Mesendoderm (in vitro differentiated cells): ENCODE measurements around the gene NDUFC2. TPM values are rescaled to one million over a fixed set of nuclear protein-coding genes. Genes with fewer than 3 reads are reported as not detected.
A peak's percentile ranks its signal among the peaks of the same experiment; 100 is the strongest.

ENCODE experiments used
- DNase-seq: peaks from one replicate; pipeline ENCODE4 v3.0.0; 2013
- H2AK5ac ChIP-seq: 2 replicates; pipeline ENCODE4 v1.6.1; 2013; ENCODE audit warnings: low read length, inconsistent platforms
- H2BK120ac ChIP-seq: 2 replicates; pipeline ENCODE4 v1.6.1; 2013; ENCODE audit warnings: low read depth, mild to moderate bottlenecking, low read length, moderate library complexity, mixed read lengths
- H2BK15ac ChIP-seq: replicated peaks from 2 replicates; pipeline ENCODE4 v1.6.1; 2013; ENCODE audit warnings: low read depth, mild to moderate bottlenecking, moderate library complexity
- H2BK5ac ChIP-seq: 2 replicates; pipeline ENCODE4 v1.6.1; 2013; ENCODE audit warnings: low read length, inconsistent platforms
- H3K18ac ChIP-seq: 2 replicates; pipeline ENCODE4 v1.6.1; 2013; ENCODE audit warnings: mild to moderate bottlenecking, low read length, mixed read lengths
- H3K23ac ChIP-seq: one replicate; pipeline ENCODE4 v1.6.1; 2013; ENCODE audit warnings: low read length
- H3K27ac ChIP-seq: 2 replicates; pipeline ENCODE4 v1.5.1; 2013; ENCODE audit warnings: low read depth, mild to moderate bottlenecking, inconsistent platforms, low read length, moderate library complexity
- H3K27me3 ChIP-seq: 2 replicates; pipeline ENCODE4 v1.6.1; 2013; ENCODE audit warnings: low read length, control low read depth, mild to moderate bottlenecking, inconsistent platforms; ENCODE audit not compliant: insufficient read depth, poor library complexity
- H3K36me3 ChIP-seq: 2 replicates; pipeline ENCODE4 v1.6.1; 2013; ENCODE audit warnings: low read length, inconsistent platforms; ENCODE audit not compliant: control insufficient read depth, insufficient read depth
- H3K4ac ChIP-seq: one replicate; pipeline ENCODE4 v1.6.1; 2013; ENCODE audit warnings: low read depth, mild to moderate bottlenecking, low read length, moderate library complexity
- H3K4me1 ChIP-seq: 2 replicates; pipeline ENCODE4 v1.6.1; 2013; ENCODE audit warnings: low read depth, low read length, inconsistent platforms; ENCODE audit not compliant: control insufficient read depth
- H3K4me2 ChIP-seq: 2 replicates; pipeline ENCODE4 v1.6.1; 2013; ENCODE audit warnings: low read length
- H3K4me3 ChIP-seq: 2 replicates; pipeline ENCODE4 v1.5.1; 2013; ENCODE audit warnings: mild to moderate bottlenecking, low read length
- H3K56ac ChIP-seq: one replicate; pipeline ENCODE4 v1.6.1; 2013; ENCODE audit warnings: low read length
- H3K79me1 ChIP-seq: 2 replicates; pipeline ENCODE4 v1.6.1; 2013; ENCODE audit warnings: low read length, inconsistent platforms
- H3K79me2 ChIP-seq: 2 replicates; pipeline ENCODE4 v1.6.1; 2013; ENCODE audit warnings: mild to moderate bottlenecking, low read length; ENCODE audit not compliant: control insufficient read depth, insufficient read depth
- H3K9ac ChIP-seq: 2 replicates; pipeline ENCODE4 v1.6.1; 2013; ENCODE audit warnings: low read length, inconsistent platforms
- H4K5ac ChIP-seq: one replicate; pipeline ENCODE4 v1.6.1; 2013; ENCODE audit warnings: low read length
- H4K8ac ChIP-seq: one replicate; pipeline ENCODE4 v1.6.1; 2013; ENCODE audit warnings: low read depth, mild to moderate bottlenecking, control low read depth, low read length, moderate library complexity
- WGBS: extraction: QIAGEN DNeasy Blood & Tissue Kit; methylation state at CpG from one replicate; pipeline ENCODE4 v1.1.7; 2013; ENCODE audit warnings: low lambda C conversion rate, missing lambda C conversion rate; ENCODE audit not compliant: insufficient coverage; ENCODE audit errors: extremely low coverage; 5-methylcytosine and 5-hydroxymethylcytosine counted together
- polyA plus RNA-seq, 2 experiments: library from polyadenylated mRNA; stranded (reverse); fragments of 200-250 nt; gene quantifications; one replicate each; pipeline ENCODE4 v1.2.3, GENCODE V29; 2013

NDUFC2 gene
- 307 TPM for polyA plus RNA-seq (2013, experiment 1 of 2)
- 298 TPM for polyA plus RNA-seq (2013, experiment 2 of 2)

GRCh38 chr11:78079232-78080083, at the start of gene NDUFC2:
Gene NDUFC2, minus strand, starts transcription at chr11:78079862. Its CDS starts 118 bp downstream, at chr11:78079744.
- Histone ChIP-seq H4K5ac (peak within 1 kb of the TSS; percentile 90), H3K79me1 (peaks cover 25% of the 10 kb centered on the region), H3K56ac (peak within 1 kb of the TSS; percentile 95), H3K36me3 (no peaks in the 10 kb centered on the region), H3K9ac (peak within 1 kb of the TSS; percentile 73), H2AK5ac (no peak within 1 kb of the TSS), H3K27ac (peak within 1 kb of the TSS; percentile 29), H4K8ac (peak within 1 kb of the TSS; percentile 29), H3K79me2 (peaks cover 40% of the 10 kb centered on the region), H2BK120ac (no peak within 1 kb of the TSS), H3K4ac (no peak within 1 kb of the TSS), H3K18ac (peak within 1 kb of the TSS; percentile 82), H2BK5ac (no peak within 1 kb of the TSS), H3K4me1 (peaks cover 3% of the 10 kb centered on the region), H3K23ac (peak within 1 kb of the TSS; percentile 30), H3K4me2 (peak within 1 kb of the TSS; percentile 88), H3K27me3 (no peaks in the 10 kb centered on the region), H3K4me3 (peak within 1 kb of the TSS; percentile 70), H2BK15ac (no peak within 1 kb of the TSS)
- no CpG with 5 or more reads among the region's 68 CpGs for WGBS
- DNase-seq, result peak; percentile 79

- Histone ChIP-seq H3K79me1 (peaks cover 2% of the 10 kb centered on the region), H2BK5ac (no peak overlapping the region), H3K4me1 (no peaks in the 10 kb centered on the region), H3K4me3 (no peak overlapping the region), H3K9ac (no peak overlapping the region), H2BK15ac (no peak overlapping the region), H3K27ac (no peak overlapping the region), H3K18ac (no peak overlapping the region), H3K36me3 (peaks cover 1% of the 10 kb centered on the region), H3K4me2 (no peak overlapping the region), H4K5ac (no peak overlapping the region), H2BK120ac (no peak overlapping the region), H3K23ac (no peak overlapping the region), H3K56ac (no peak overlapping the region), H2AK5ac (no peak overlapping the region), H3K27me3 (no peaks in the 10 kb centered on the region), H4K8ac (no peak overlapping the region), H3K79me2 (no peaks in the 10 kb centered on the region), H3K4ac (no peak overlapping the region)
- WGBS, result no CpG with 5 or more reads among the region's 3 CpGs
- DNase-seq, result no peak
Observed at GRCh38 chr11:78127403-78127802, 47.7 kb upstream of the NDUFC2 start.

GRCh38 chr11:78112582-78113275, 33.1 kb upstream of the NDUFC2 start:
- H2BK120ac ChIP-seq, result no peak overlapping the region

GRCh38 chr11:78111298-78111697, 31.6 kb upstream of the NDUFC2 start:
- Histone ChIP-seq H4K5ac (no peak overlapping the region), H3K18ac (no peak overlapping the region), H3K4me2 (no peak overlapping the region), H3K36me3 (no peaks in the 10 kb centered on the region), H3K79me1 (no peaks in the 10 kb centered on the region), H2BK5ac (no peak overlapping the region), H3K4me3 (no peak overlapping the region), H2AK5ac (no peak overlapping the region), H3K4me1 (no peaks in the 10 kb centered on the region), H2BK120ac (no peak overlapping the region), H4K8ac (no peak overlapping the region), H3K27ac (no peak overlapping the region), H3K56ac (no peak overlapping the region), H3K27me3 (no peaks in the 10 kb centered on the region), H3K9ac (no peak overlapping the region), H2BK15ac (no peak overlapping the region), H3K4ac (no peak overlapping the region), H3K23ac (no peak overlapping the region), H3K79me2 (no peaks in the 10 kb centered on the region)
- DNase-seq, result no peak
- no CpG with 5 or more reads among the region's 2 CpGs for WGBS

More at GRCh38 chr11:78112582-78113275, 33.1 kb upstream of the NDUFC2 start:
- no peaks in the 10 kb centered on the region for H3K4me1 ChIP-seq
- no peaks in the 10 kb centered on the region for H3K79me1 ChIP-seq
- H3K4me3 ChIP-seq, result no peak overlapping the region
- no peak overlapping the region for H2BK15ac ChIP-seq
- WGBS, result no CpG with 5 or more reads among the region's 6 CpGs
- H2AK5ac ChIP-seq, result no peak overlapping the region
- no peak overlapping the region for H4K8ac ChIP-seq
- no peak overlapping the region for H3K23ac ChIP-seq
- no peak overlapping the region for H3K18ac ChIP-seq
- no peaks in the 10 kb centered on the region for H3K79me2 ChIP-seq
- H3K4ac ChIP-seq, result no peak overlapping the region
- H3K36me3 ChIP-seq, result no peaks in the 10 kb centered on the region
- H3K27ac ChIP-seq, result no peak overlapping the region
- no peak overlapping the region for H3K4me2 ChIP-seq
- H2BK5ac ChIP-seq, result no peak overlapping the region
- no peak for DNase-seq
- H3K27me3 ChIP-seq, result no peaks in the 10 kb centered on the region
- H4K5ac ChIP-seq, result no peak overlapping the region
- H3K9ac ChIP-seq, result no peak overlapping the region
- no peak overlapping the region for H3K56ac ChIP-seq

GRCh38 chr11:78110830-78111229, 31.2 kb upstream of the NDUFC2 start:
- H3K4me3 ChIP-seq, result no peak overlapping the region
- H3K4me2 ChIP-seq, result no peak overlapping the region
- no peak overlapping the region for H3K27ac ChIP-seq
- H2AK5ac ChIP-seq, result no peak overlapping the region
- H3K56ac ChIP-seq, result no peak overlapping the region
- no peak overlapping the region for H3K4ac ChIP-seq
- H3K36me3 ChIP-seq, result no peaks in the 10 kb centered on the region
- no peaks in the 10 kb centered on the region for H3K4me1 ChIP-seq
- H4K5ac ChIP-seq, result no peak overlapping the region
- WGBS, result no CpG with 5 or more reads among the region's 2 CpGs
- H3K79me1 ChIP-seq, result no peaks in the 10 kb centered on the region
- H2BK120ac ChIP-seq, result no peak overlapping the region
- no peaks in the 10 kb centered on the region for H3K27me3 ChIP-seq
- no peaks in the 10 kb centered on the region for H3K79me2 ChIP-seq
- DNase-seq, result no peak
- no peak overlapping the region for H3K18ac ChIP-seq
- H2BK5ac ChIP-seq, result no peak overlapping the region
- H3K23ac ChIP-seq, result no peak overlapping the region
- no peak overlapping the region for H2BK15ac ChIP-seq
- no peak overlapping the region for H4K8ac ChIP-seq
- H3K9ac ChIP-seq, result no peak overlapping the region
